ENCODE results near the gene AURKAIP1.
"Not testable (repeated sequence)": the region's sequence is repeated elsewhere in the genome, so short reads cannot be mapped to it uniquely, and the experiment has no call there.

The AURKAIP1 gene

DNA sequence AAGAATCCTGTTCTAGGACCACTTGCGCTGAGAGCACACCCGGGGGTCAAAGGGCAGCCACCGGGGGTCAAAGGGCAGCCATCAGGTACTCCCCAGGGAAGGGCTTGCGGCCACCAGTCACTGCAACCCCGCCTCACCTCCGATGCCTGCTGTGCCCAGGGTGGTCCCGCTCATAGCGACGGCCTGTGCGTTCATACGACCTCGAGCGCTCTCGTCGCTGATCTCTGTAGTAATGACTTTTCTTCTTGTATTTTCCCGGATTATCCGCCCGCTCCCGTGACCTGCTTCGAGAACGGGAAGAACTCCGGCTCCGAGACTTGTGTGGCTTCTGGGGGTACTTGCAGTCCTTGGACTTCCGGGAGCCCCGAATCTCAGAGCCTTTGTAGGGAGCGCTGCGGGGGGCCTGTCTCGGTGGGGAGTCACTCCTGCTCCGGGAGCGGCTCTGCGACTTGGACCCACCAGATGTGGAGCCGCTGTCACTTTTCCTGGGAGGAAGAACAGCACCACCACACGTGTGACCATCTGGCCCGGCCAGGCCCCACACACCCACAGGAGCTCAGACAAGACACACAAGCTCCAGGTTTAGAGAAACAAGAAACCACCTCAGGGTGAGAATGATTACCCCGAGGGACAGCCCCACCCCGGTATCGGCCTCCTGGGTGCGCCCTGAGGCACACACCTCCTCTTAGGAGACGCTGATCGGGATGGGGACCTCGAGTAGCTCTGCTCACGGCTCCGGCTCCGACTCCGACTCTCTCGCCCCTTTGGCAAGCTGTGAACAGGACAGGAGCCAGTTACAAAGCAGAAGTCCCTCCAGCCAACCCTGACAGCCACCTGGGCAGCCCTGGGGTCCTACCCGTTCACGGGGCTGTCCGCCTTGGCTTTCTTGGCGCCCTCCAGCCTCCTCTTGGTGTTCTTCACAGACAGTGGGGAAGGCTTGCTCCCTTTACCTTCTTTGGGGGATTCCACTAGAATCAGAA lies 12.4 kb upstream of the AURKAIP1 start:
- DNase-seq (ENCODE audit: low spot score) = no peak

DNA sequence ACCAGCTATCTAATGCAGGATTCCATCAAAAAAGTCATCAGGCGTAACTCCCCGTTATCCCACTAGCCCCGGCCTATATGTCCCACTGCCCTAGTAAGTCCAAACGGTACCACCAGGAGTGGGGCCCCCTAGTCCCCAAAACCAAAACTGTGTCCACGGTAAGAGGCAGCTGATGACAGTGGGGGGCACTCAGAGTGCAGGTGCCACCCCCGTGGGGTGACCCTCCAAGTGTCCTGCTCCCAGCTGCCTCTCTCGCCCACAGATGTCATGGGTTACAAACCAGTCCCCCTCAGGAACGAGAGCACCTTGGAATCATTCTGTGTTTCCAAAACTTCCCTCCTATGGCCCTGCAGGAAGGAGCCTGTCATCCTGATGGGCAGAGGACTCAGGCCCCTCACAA lies 10.9 kb upstream of the AURKAIP1 start:
- DNase-seq (ENCODE audit: low spot score) = no peak

- DNase-seq (ENCODE audit: low spot score) = not testable (repeated sequence)
Measured at GRCh38 chr1:1385339-1385738, 10.3 kb upstream of the AURKAIP1 start.

- DNase-seq (ENCODE audit: low spot score) = no peak
Measured at GRCh38 chr1:1381294-1381693, 6.3 kb upstream of the AURKAIP1 start.

DNA sequence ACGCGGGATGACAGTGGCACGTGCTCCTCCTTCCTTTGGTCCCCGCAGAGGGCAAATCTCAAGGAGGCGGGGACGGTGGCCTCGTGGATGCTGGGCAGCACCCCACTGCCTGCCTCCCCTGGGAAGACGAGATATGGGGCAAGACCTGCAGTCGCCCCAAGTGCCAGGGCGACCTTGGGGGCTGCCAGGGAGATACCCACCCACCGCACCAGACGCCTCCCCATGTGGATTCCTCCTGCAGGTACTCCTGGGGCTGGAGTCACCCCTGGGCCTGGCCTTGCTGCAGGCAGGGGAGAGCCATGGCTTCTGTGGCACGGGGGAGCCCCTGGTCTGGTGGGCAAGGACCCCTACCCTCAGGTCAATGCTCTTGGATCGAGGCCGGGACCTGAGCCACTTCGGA lies 5.9 kb upstream of the AURKAIP1 start:
- no peak for DNase-seq (ENCODE audit: low spot score)

- no peak for DNase-seq (ENCODE audit: low spot score)
Measured at GRCh38 chr1:1377540-1378205, 2.7 kb upstream of the AURKAIP1 start.

DNA sequence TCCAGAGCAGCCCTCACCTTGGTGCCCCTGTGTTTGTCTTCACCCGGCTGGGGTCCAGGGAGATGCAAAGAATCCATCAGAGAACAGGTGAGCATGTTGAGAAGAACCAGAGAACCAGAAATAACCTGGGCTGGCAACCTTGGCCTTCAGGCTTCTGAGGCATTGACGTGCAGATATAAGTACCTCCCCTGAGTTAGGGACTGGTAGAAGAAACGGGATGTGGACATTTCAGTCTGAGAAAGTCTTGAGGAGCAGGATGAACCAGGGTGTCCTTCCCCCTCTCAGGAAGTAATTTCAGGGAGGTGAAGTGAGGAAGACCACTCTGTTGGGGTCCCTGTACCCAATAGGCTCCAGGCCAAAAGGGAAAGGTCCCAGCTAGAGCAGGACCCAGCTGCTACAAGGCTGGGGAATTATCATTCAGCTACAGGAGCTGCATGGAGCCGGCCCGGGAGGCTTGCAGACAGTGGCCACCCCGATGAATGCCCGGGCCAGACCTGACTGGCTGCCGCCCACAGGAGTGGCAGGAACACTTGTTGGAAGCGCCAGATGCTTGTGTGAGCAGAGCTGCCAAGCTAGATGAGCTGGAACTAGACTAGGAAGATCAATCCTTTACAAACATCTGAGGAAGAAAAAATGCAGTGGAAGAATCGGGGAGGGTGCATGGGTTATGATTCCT lies 1.7 kb upstream of the AURKAIP1 start:
- DNase-seq (ENCODE audit: low spot score) = no peak

DNA sequence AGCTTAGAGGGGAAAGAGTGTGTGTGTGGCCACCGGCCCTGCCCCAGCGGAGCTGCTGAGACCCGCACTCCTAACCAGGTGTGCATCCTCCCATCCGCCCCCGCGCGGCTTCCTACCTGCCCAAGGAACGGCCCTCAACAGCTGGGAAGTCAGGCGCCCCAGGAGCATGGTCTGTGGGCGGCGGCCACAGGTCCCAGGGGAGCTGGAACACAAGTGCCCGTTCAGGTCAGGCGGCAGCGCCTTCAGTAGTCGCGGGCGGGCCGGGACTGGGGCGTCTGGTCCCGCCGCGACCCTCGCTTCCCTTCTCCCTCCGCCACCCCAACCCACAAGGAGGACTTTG lies 448 bp downstream of the AURKAIP1 start:
- no peak for DNase-seq (ENCODE audit: low spot score)

DNA sequence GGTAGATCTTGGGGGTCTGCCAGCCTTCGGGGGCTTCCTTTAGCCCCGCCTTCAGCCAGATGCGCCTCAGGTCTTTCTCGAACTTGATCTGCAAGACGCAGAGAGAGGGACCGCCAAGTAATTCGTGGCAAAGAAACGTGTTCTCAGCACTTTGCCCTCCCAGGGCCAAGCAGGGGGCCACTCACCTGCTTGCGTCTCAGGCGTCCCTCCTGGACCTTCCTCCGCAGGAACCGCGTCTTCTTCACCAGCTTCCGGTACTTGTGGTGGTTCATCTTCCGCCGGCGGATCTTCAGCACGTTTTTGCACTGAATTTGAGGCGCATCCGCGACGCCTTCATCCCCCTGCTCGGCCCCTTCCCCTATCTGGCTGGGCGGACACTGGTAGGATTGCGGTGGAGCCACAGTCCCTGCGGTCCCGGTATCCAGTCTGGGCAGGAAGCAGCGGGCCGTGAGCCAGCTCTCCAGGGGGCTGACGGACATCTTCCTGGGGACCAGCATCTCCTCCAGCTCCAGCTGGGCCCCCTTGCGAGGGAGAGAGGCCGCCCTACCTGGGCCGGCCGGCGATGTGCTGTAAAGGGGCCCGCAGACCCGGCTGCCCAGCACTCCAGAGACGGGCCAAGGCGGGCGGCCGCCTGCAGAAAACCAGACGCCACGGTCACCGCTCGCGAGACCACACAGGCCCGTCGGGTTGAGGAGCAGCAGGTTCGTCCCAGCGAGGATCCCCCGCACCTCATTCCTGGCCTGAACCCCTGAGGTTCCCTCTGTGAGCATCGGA lies 1.0 kb downstream of the AURKAIP1 start:
- no peak for DNase-seq (ENCODE audit: low spot score)

GRCh38 chr1:1373051-1373814 lies 1.8 kb downstream of the AURKAIP1 start:
- DNase-seq (ENCODE audit: low spot score) = no peak

DNA sequence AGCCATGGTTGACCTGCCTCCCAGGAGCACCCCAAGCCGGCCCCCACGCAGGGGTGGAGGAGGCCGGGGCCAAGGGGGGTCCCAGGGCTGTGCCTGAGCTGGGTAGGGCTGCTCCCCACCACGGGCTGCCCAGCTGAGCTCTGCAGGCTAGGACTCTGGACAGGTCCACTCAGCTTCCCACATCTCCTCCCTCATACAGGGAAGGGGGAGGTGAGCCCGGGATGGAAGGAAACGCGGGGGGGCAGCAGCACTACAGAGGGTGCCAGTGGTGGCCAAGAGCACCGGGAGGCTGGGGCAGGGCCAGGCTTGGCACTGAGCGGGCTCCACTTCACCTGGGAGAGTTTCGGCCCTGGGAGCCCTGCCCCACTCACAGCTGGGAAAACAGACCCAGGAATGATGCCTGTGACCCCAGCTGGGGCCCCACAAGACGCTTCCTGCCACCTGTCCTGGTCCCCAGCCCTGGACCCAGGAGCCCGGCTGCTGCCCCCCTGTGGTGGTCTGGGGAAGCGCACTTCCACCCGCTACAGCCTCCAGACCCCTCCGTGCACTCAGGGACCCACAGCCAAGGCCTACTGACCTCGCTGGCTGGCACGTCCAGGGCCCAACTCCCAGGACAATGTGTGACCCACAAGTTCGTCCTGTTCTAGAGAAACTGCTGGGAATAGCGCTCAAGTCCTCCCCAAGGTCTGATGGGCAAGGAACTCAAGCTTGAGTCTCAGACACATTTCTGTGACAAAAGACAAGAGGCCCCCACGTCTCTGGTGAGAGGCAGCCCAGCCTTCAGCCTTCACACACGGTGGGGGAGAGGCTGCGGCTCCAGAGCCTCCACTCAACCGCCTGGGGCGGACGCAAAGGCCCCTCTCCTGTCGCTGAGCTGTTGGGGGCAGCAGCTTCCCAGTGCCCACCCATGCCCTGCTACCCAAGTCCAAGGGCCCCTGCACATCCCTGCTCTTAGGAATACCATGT lies 3.0 kb downstream of the AURKAIP1 start:
- peak; percentile 90 for DNase-seq (ENCODE audit: low spot score)

- no peak for DNase-seq (ENCODE audit: low spot score)
Measured at GRCh38 chr1:1371364-1371745, 3.7 kb downstream of the AURKAIP1 start.

GRCh38 chr1:1370771-1371300 lies 4.2 kb downstream of the AURKAIP1 start:
- no peak for DNase-seq (ENCODE audit: low spot score)

DNA sequence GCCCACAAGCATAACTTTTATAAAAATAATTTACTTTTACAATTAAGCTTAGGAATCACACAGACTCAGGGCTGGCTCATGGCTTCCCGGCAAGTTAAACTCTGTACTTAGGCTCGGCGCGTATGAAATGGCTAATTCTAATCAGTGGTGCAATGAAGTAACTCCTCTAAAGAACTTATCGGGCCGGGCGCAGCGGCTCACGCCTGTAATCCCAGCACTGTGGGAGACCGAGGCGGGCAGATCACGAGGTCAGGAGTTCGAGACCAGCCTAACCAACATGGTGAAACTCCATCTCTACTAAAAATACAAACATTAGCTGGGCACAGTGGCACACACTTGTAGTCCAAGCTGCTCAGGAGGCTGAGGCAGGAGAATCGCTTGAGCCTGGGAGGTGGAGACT lies 4.9 kb downstream of the AURKAIP1 start:
- not testable (repeated sequence) for DNase-seq (ENCODE audit: low spot score)

DNA sequence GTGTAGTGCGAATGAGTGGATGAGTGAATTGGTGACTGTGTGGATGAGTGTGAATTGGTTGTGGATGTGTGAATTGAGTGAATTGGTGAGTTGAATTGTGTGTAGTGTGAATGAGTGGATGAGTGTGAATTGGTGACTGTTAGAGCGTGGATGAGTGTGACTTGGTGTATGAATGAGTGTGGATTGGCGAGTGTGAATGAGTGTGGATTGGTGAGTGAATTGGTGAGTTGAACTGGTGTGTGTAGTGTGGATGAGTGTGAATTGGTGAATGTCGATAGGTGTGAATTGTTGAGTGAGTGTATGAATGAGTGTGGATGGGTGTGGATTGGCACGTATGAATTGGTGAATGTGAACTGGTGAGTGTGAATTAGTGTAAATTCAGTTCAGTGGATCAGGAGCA lies 7.7 kb downstream of the AURKAIP1 start:
- DNase-seq (ENCODE audit: low spot score) = no peak

DNA sequence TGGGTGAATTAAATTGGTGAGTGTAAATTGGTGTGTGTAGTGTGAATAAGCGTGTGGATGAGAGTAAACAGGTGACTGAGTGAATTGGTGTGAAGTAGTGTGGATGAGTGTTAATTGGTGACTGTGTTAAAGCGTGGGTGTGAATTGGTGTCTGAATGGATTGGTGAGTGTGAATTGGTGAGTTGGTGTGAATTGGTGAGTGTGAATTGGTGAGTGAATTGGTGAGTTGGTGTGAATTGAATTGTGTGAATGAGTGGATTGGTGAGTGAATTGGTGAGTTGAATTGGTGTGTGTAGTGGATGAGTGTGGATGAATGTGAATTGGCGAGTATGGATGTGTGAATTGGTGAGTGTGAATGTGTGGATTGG lies 8.3 kb downstream of the AURKAIP1 start:
- no peak for DNase-seq (ENCODE audit: low spot score)

DNA sequence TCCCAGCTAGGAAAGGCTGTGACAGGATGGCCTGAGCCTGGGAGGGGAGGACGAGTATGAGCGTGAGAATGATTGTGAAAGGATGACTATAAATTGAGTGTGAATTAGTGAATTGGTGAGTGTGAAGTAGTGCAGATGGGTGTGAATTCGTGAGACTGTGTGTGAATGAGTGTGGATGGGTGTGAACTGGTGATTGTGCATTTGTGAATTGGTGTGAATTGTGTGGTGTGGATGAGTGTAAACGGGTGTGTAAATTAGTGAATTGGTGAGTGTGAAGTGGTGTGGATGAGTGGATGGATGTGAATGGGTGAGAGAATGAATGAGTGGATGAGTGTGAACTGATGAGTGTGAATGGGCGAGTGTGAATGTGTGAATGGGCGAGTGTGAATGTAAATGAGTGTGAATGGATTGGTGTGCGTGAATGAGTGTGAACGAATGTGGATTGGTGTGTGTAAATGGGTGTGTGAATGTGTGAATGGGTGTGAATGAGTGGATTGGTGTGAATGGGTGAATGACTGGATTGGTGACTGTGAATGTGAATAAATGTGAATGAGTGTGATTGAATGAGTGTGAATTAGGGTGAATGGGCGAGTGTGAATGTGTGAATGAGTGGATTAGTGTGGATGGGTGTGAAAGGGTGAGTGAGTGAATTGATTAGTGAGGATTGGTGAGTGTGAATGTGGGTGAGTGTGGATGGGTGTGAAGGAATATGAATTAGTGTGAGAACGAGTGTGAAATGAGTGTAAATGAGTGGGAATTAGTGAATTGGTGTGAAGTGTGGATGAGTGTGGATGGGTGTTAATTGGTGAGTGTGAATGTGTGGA lies 8.9 kb downstream of the AURKAIP1 start:
- DNase-seq (ENCODE audit: low spot score) = no peak

GRCh38 chr1:1364266-1364665 lies 10.7 kb downstream of the AURKAIP1 start:
- no peak for DNase-seq (ENCODE audit: low spot score)

GRCh38 chr1:1361982-1362423 lies 13.0 kb downstream of the AURKAIP1 start:
- no peak for DNase-seq (ENCODE audit: low spot score)
